ENCODE measurements around the gene MUC4. TPM values are rescaled to one million over a fixed set of nuclear protein-coding genes. Genes with fewer than 3 reads are reported as not detected.
A peak's percentile ranks its signal among the peaks of the same experiment; 100 is the strongest.

Gene MUC4
- total RNA-seq, 2 donors from 2014 or later: 0.12 TPM; not detected in 1

DNA sequence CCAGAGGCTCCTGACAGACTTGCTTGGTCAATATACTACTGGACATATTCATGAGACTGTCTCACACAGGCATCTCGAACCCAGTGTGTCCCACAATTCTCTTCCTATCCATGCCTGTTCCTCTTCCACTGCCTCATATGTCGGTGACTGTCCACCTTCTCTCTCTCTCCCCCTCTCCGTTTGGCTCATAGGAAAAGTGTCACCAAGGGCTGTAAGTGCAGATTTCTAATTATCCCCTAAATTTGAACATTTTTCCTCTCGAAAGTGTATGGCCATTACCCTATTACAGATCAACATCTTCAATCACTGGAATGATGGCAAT, 113.4 kb downstream of the MUC4 start:
- Histone ChIP-seq H3K9me3 (no peaks in the 10 kb centered on the region), H3K27me3 (no peaks in the 10 kb centered on the region), H3K36me3 (peaks cover 10% of the 10 kb centered on the region), H3K4me1 (peaks cover 0 to 11% of the 10 kb centered on the region in 2 donors), H3K27ac (peak overlapping the region in 1 of 2 donors; percentile 13), H3K4me3 (no peak overlapping the region)
- TF ChIP-seq, protein P1, sequence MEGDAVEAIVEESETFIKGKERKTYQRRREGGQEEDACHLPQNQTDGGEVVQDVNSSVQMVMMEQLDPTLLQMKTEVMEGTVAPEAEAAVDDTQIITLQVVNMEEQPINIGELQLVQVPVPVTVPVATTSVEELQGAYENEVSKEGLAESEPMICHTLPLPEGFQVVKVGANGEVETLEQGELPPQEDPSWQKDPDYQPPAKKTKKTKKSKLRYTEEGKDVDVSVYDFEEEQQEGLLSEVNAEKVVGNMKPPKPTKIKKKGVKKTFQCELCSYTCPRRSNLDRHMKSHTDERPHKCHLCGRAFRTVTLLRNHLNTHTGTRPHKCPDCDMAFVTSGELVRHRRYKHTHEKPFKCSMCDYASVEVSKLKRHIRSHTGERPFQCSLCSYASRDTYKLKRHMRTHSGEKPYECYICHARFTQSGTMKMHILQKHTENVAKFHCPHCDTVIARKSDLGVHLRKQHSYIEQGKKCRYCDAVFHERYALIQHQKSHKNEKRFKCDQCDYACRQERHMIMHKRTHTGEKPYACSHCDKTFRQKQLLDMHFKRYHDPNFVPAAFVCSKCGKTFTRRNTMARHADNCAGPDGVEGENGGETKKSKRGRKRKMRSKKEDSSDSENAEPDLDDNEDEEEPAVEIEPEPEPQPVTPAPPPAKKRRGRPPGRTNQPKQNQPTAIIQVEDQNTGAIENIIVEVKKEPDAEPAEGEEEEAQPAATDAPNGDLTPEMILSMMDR (IDR thresholded peaks at IDR 0.05): no peak
- DNase-seq (ENCODE audit: low spot score): no peak

- TF ChIP-seq, protein P1 (IDR thresholded peaks at IDR 0.05): no peak
- H3K9me3 ChIP-seq: no peaks in the 10 kb centered on the region
- no peak overlapping the region for H3K27ac ChIP-seq
- no peak for DNase-seq (ENCODE audit: low spot score)
- H3K27me3 ChIP-seq: no peaks in the 10 kb centered on the region
- peaks cover 0 to 11% of the 10 kb centered on the region in 2 donors for H3K4me1 ChIP-seq
- peaks cover 16% of the 10 kb centered on the region for H3K36me3 ChIP-seq
- no peak overlapping the region for H3K4me3 ChIP-seq
Measured at GRCh38 chr3:195697582-195698324, 114.0 kb downstream of the MUC4 start.

MicroRNAs encoded within 50 kb of the gene (microRNA counts, 767-probe panel; counts per million panel counts)
- 0 counts per million in 2 donors for microRNA hsa-miR-570-3p

Small RNA genes lying within 50 kb of the gene (microRNA-seq; reads per million reads assigned to microRNA genes)
- gene MIR570 (ENCODE audit: borderline number of aligned reads in 2 of 2, borderline replicate concordance in 1 of 2): 0 reads per million in 2 donors

Other genes starting within 250 kb of the MUC4 start
- gene APOD, start 228.0 kb downstream of the MUC4 start, total RNA-seq: 10 to 100 TPM; 79.6 to 93.2 TPM
- 1 to 10 TPM; 3.4 to 5.0 TPM for gene MUC20, start 91.0 kb downstream of the MUC4 start, total RNA-seq
- 10 to 100 TPM; 26.5 to 38.6 TPM for gene TNK2, start 96.6 kb upstream of the MUC4 start, total RNA-seq